ENCODE data around the gene SMG6. TPM values are rescaled to one million over a fixed set of nuclear protein-coding genes. Genes with fewer than 3 reads are reported as not detected.

The SMG6 gene
- total and polyA plus RNA-seq, 2 donors (not counting 3 experiments of a cell fraction or from before 2014, with no cell fraction given): 40.1 to 42.2 TPM

DNA sequence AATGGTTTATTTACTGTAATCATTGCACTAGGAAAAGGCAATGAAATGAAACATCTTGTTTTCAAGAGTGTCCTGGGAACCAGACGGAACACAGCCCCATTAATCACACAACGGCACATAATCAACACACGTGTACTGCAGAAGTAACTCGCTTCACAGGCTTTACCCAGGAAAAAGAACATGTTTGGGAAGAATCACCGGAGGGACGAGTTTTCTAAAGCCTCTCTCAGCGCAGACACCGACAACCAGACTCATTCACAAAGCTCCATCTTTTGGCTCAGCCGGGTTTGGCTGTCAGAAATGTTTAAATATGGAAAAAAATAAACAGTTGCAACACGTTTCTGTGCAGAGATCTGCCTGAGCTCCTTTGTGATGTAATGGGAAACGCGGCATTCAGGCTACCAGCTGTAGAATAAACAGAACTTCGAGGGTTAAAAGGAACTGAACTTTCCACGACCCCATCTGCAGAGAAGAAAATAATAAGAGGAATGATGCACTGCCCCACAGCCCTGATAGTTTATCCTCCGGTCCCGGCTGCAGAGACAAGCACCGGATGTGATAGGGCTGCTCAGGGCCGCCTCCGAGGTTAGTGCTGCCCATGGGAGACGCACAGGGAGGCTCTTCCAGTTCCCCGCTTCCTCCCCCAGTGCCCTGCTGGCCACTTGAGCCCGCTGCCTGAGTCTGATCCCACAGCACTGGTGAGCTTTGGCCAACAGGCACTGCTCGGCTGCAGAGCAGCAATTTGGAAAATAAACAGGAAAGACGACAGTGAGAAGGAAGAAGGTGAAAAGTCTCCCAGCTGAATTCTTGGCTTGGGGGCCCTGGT is 128.9 kb downstream of the SMG6 start:
- DNase-seq (ENCODE audit: low read depth, low spot score) (peak; percentile 98), FAIRE-seq (peak; percentile 93)
- Histone ChIP-seq H3K4me1 (ENCODE audit: control insufficient read depth, extremely low read depth, insufficient read depth, low read length) (peaks cover 83% of the 10 kb centered on the region), H3K36me3 (ENCODE audit: control insufficient read depth in 2 of 2, extremely low read depth in 1 of 2, insufficient read depth in 2 of 2, low read length in 2 of 2) (no peaks in the 10 kb centered on the region), H3K4me2 (ENCODE audit: insufficient read depth, low read length) (peak overlapping the region; percentile 84), H3K27ac (ENCODE audit: insufficient read depth, low read depth, low read length) (peak overlapping the region; percentile 94), H3K9me1 (replicated peaks; ENCODE audit: control insufficient read depth, extremely low read depth, insufficient read depth, low read length) (no peaks in the 10 kb centered on the region), H3K9me3 (replicated peaks; ENCODE audit: control insufficient read depth, insufficient read depth, low read length) (no peaks in the 10 kb centered on the region), H4K20me1 (replicated peaks; ENCODE audit: control insufficient read depth, extremely low read depth, insufficient read depth, low read length) (no peaks in the 10 kb centered on the region), H3K4me3 (replicated peaks in 1 of 3; ENCODE audit: insufficient read depth in 1 of 3, low read depth in 1 of 3, low read length in 3 of 3) (peak overlapping the region in 1 of 3 experiments; percentile 19), H2AFZ (ENCODE audit: low read depth, low read length) (no peak overlapping the region), H3K27me3 (ENCODE audit: control insufficient read depth in 2 of 2, insufficient read depth in 2 of 2, low read length in 2 of 2) (no peaks in the 10 kb centered on the region), H3K79me2 (ENCODE audit: control insufficient read depth, insufficient read depth, low read length) (no peaks in the 10 kb centered on the region), H3K9ac (replicated peaks; ENCODE audit: extremely low read depth, insufficient read depth, low read length) (peak overlapping the region; percentile 96)
- intact Hi-C loops (cut with micrococcal nuclease) (loop anchor here (1.0 kb wide), 2 partner anchors 18 to 83 kb away; no protein-coding TSS in a partner anchor), dilution Hi-C loops (cut with MboI; ENCODE audit: extremely low pct_ligation_motif_present, low sequenced_read_pairs) (no loop called here)
- ChIA-PET CTCF (interaction anchor here (0.8 to 4.9 kb wide), 15 partner anchors 11 to 119 kb away, joined by 3 to 25 read pairs (median 4); partner anchors contain the start of gene HIC1), POLR2A (interaction anchor here (0.9 to 1.4 kb wide), 3 partner anchors 84 to 119 kb away, joined by 4 to 5 read pairs (median 4); partner anchors contain the start of gene HIC1)
- TF ChIP-seq MYC (IDR thresholded peaks at IDR 0.05; ENCODE audit: low read depth, low read length): no peak
- peak; percentile 85 for TF ChIP-seq GATA2 (IDR thresholded peaks at IDR 0.05; ENCODE audit: insufficient read depth, insufficient read length, low read depth, low read length)
- peak; percentile 57 for TF ChIP-seq FOS (IDR thresholded peaks at IDR 0.05; ENCODE audit: borderline replicate concordance, insufficient read depth, low read length)
- TF ChIP-seq, protein P1, sequence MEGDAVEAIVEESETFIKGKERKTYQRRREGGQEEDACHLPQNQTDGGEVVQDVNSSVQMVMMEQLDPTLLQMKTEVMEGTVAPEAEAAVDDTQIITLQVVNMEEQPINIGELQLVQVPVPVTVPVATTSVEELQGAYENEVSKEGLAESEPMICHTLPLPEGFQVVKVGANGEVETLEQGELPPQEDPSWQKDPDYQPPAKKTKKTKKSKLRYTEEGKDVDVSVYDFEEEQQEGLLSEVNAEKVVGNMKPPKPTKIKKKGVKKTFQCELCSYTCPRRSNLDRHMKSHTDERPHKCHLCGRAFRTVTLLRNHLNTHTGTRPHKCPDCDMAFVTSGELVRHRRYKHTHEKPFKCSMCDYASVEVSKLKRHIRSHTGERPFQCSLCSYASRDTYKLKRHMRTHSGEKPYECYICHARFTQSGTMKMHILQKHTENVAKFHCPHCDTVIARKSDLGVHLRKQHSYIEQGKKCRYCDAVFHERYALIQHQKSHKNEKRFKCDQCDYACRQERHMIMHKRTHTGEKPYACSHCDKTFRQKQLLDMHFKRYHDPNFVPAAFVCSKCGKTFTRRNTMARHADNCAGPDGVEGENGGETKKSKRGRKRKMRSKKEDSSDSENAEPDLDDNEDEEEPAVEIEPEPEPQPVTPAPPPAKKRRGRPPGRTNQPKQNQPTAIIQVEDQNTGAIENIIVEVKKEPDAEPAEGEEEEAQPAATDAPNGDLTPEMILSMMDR (IDR thresholded peaks at IDR 0.05; ENCODE audit: extremely low read depth in 1 of 2, insufficient read depth in 1 of 2, low read depth in 1 of 2, low read length in 2 of 2): peak; percentile 16 to 40
- peak; percentile 90 for TF ChIP-seq POLR2AphosphoS5 (IDR thresholded peaks at IDR 0.05; ENCODE audit: insufficient read depth, low read depth, low read length)
- TF ChIP-seq EZH2 (IDR thresholded peaks at IDR 0.05; ENCODE audit: borderline replicate concordance, low read depth, low read length, severe bottlenecking): no peak
- TF ChIP-seq JUN (IDR thresholded peaks at IDR 0.05; ENCODE audit: borderline replicate concordance, insufficient read depth, insufficient read length, low read depth): peak; percentile 57
- TF ChIP-seq, protein P2, sequence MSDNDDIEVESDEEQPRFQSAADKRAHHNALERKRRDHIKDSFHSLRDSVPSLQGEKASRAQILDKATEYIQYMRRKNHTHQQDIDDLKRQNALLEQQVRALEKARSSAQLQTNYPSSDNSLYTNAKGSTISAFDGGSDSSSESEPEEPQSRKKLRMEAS (IDR thresholded peaks at IDR 0.05; ENCODE audit: insufficient read depth, insufficient read length): peak; percentile 6
- peak; percentile 63 for TF ChIP-seq POLR2A (IDR thresholded peaks at IDR 0.05; ENCODE audit: low read depth, low read length)
- BruUV-seq (replicated peaks): no TSS peak
